Upper lobe of left lung (tissue), 4 donors: Measurements from ENCODE around the gene E2F1.

Experiments
- EP300 ChIP-seq, 4 donors: sonication (generic); formaldehyde crosslinking; IDR thresholded peaks; one replicate each; pipeline ENCODE4 v1.5.1; 2017; ENCODE audit warnings: antibody characterized with exemption in 4 of 4, control low read depth in 2 of 4
- POLR2A ChIP-seq, 4 donors: fragments of 450-650 bp; IDR thresholded peaks; one replicate each; pipeline ENCODE4 v1.5.1; 2016 to 2017; ENCODE audit warnings: antibody characterized with exemption in 4 of 4, mild to moderate bottlenecking in 2 of 4
- POLR2AphosphoS5 ChIP-seq, 2 donors: sonication (generic); formaldehyde crosslinking; IDR thresholded peaks; one replicate each; pipeline ENCODE4 v1.5.1; 2017; ENCODE audit warnings: antibody characterized with exemption in 2 of 2

GRCh38 chr20:33669224-33669623 is 17.0 kb downstream of the E2F1 start:
- no peak for TF ChIP-seq POLR2AphosphoS5 (IDR thresholded peaks at IDR 0.05)
- no peak for TF ChIP-seq POLR2A (IDR thresholded peaks at IDR 0.05)
- no peak for TF ChIP-seq EP300 (IDR thresholded peaks at IDR 0.05)
